ENCODE measurements around the gene CDK10. TPM values are rescaled to one million over a fixed set of nuclear protein-coding genes. Genes with fewer than 3 reads are reported as not detected.

CDK10 gene
- polyA plus RNA-seq, 4 donors: 100 to 239 (median 167) TPM

GRCh38 chr16:89716916-89717687 lies 30.6 kb downstream of the CDK10 start:
- Histone ChIP-seq H3K27ac (ENCODE audit: low read depth in 1 of 3, low read length in 2 of 3) (no peak overlapping the region), H3K4me3 (ENCODE audit: low read depth in 1 of 3, low read length in 3 of 3) (no peak overlapping the region), H3K27me3 (ENCODE audit: control insufficient read depth in 3 of 3, insufficient read depth in 3 of 3, low read length in 3 of 3) (peaks cover 0 to 3% (median 0%) of the 10 kb centered on the region in 3 donors), H3K9me3 (ENCODE audit: control insufficient read depth in 2 of 2, insufficient read depth in 1 of 2, low read depth in 1 of 2, low read length in 1 of 2) (no peaks in the 10 kb centered on the region), H3K4me1 (ENCODE audit: control insufficient read depth in 3 of 3, insufficient read depth in 2 of 3, low read depth in 1 of 3, low read length in 2 of 3) (peaks cover 0 to 23% (median 4%) of the 10 kb centered on the region in 3 donors), H3K36me3 (ENCODE audit: control insufficient read depth in 3 of 3, insufficient read depth in 2 of 3, low read depth in 1 of 3, low read length in 3 of 3) (peaks cover 0 to 39% (median 0%) of the 10 kb centered on the region in 3 donors)
- DNase-seq: no peak
- FAIRE-seq: no peak
- WGBS, 3 donors: 86 to 89% (median 88%) methylated on average over 25 to 29 of the region's 29 CpGs

- no peak overlapping the region for H3K4me3 ChIP-seq (ENCODE audit: low read depth in 1 of 3, low read length in 3 of 3)
- FAIRE-seq (no peak), DNase-seq (peak in 1 of 2 donors; percentile 62)
- peaks cover under 1 to 31% (median 4%) of the 10 kb centered on the region in 3 donors for H3K4me1 ChIP-seq (ENCODE audit: control insufficient read depth in 3 of 3, insufficient read depth in 2 of 3, low read depth in 1 of 3, low read length in 2 of 3)
- no peaks in the 10 kb centered on the region for H3K27me3 ChIP-seq (ENCODE audit: control insufficient read depth in 3 of 3, insufficient read depth in 3 of 3, low read length in 3 of 3)
- H3K27ac ChIP-seq (ENCODE audit: low read depth in 1 of 3, low read length in 2 of 3): no peak overlapping the region
- H3K9me3 ChIP-seq (ENCODE audit: control insufficient read depth in 2 of 2, insufficient read depth in 1 of 2, low read depth in 1 of 2, low read length in 1 of 2): no peaks in the 10 kb centered on the region
- H3K36me3 ChIP-seq (ENCODE audit: control insufficient read depth in 3 of 3, insufficient read depth in 2 of 3, low read depth in 1 of 3, low read length in 3 of 3): peaks cover 0 to 41% (median 0%) of the 10 kb centered on the region in 3 donors
- WGBS, 3 donors: 66 to 82% (median 75%) methylated on average over 24 of the region's 24 CpGs
These were observed 31.4 kb downstream of the CDK10 start for GRCh38 chr16:89717688-89718505.

DNA sequence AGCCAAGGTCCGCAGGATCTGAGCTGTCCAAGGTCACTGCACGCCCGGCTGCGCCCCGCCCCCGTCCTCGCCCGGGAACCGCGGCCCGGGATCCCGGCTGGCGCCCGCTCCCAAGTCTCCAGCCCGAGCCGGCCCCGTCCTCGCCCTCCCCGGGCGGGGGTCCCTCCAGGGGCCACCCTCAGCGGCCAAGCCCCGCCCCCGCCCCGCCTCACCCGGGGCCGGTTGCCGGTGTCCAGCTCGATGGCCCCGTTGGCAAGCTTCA lies 34.0 kb downstream of the CDK10 start:
- DNase-seq (peak; percentile 77 to 90), FAIRE-seq (no peak)
- H3K4me1 ChIP-seq (ENCODE audit: control insufficient read depth in 3 of 3, insufficient read depth in 2 of 3, low read depth in 1 of 3, low read length in 2 of 3): peaks cover 8 to 44% (median 12%) of the 10 kb centered on the region in 3 donors
- peaks cover 3 to 55% (median 9%) of the 10 kb centered on the region in 3 donors for H3K36me3 ChIP-seq (ENCODE audit: control insufficient read depth in 3 of 3, insufficient read depth in 2 of 3, low read depth in 1 of 3, low read length in 3 of 3)
- peak overlapping the region; percentile 91 to 97 (median 95) for H3K27ac ChIP-seq (ENCODE audit: low read depth in 1 of 3, low read length in 2 of 3)
- no peaks in the 10 kb centered on the region for H3K27me3 ChIP-seq (ENCODE audit: control insufficient read depth in 3 of 3, insufficient read depth in 3 of 3, low read length in 3 of 3)
- H3K4me3 ChIP-seq (ENCODE audit: low read depth in 1 of 3, low read length in 3 of 3): peak overlapping the region; percentile 66 to 87 (median 81)
- H3K9me3 ChIP-seq (ENCODE audit: control insufficient read depth in 2 of 2, insufficient read depth in 1 of 2, low read depth in 1 of 2, low read length in 1 of 2): no peaks in the 10 kb centered on the region
- WGBS, 3 donors: 0 to 1% (median 0%) methylated on average over 20 to 29 of the region's 29 CpGs

- peaks cover 7 to 55% (median 9%) of the 10 kb centered on the region in 3 donors for H3K36me3 ChIP-seq (ENCODE audit: control insufficient read depth in 3 of 3, insufficient read depth in 2 of 3, low read depth in 1 of 3, low read length in 3 of 3)
- 0 to 1% (median 0%) methylated on average over 42 to 103 of the region's 103 CpGs for WGBS, 3 donors
- H3K27me3 ChIP-seq (ENCODE audit: control insufficient read depth in 3 of 3, insufficient read depth in 3 of 3, low read length in 3 of 3): no peaks in the 10 kb centered on the region
- H3K4me3 ChIP-seq (ENCODE audit: low read depth in 1 of 3, low read length in 3 of 3): peak within 1 kb of the TSS; percentile 66 to 87 (median 81)
- peak within 1 kb of the TSS; percentile 91 to 97 (median 95) for H3K27ac ChIP-seq (ENCODE audit: low read depth in 1 of 3, low read length in 2 of 3)
- DNase-seq: peak; percentile 84 to 92
- H3K4me1 ChIP-seq (ENCODE audit: control insufficient read depth in 3 of 3, insufficient read depth in 2 of 3, low read depth in 1 of 3, low read length in 2 of 3): peaks cover 8 to 44% (median 12%) of the 10 kb centered on the region in 3 donors
- H3K9me3 ChIP-seq (ENCODE audit: control insufficient read depth in 2 of 2, insufficient read depth in 1 of 2, low read depth in 1 of 2, low read length in 1 of 2): no peaks in the 10 kb centered on the region
- no peak for FAIRE-seq
These were observed 34.5 kb downstream of the CDK10 start, which contains the start of the genes VPS9D1 and ZNF276 for GRCh38 chr16:89720813-89721545. TSS of gene VPS9D1 (minus strand) at chr16:89720898. CDS start at chr16:89720861, 37 bp downstream. TSS of gene ZNF276 (plus strand) at chr16:89721537. CDS start at chr16:89721641, 104 bp downstream.

DNA sequence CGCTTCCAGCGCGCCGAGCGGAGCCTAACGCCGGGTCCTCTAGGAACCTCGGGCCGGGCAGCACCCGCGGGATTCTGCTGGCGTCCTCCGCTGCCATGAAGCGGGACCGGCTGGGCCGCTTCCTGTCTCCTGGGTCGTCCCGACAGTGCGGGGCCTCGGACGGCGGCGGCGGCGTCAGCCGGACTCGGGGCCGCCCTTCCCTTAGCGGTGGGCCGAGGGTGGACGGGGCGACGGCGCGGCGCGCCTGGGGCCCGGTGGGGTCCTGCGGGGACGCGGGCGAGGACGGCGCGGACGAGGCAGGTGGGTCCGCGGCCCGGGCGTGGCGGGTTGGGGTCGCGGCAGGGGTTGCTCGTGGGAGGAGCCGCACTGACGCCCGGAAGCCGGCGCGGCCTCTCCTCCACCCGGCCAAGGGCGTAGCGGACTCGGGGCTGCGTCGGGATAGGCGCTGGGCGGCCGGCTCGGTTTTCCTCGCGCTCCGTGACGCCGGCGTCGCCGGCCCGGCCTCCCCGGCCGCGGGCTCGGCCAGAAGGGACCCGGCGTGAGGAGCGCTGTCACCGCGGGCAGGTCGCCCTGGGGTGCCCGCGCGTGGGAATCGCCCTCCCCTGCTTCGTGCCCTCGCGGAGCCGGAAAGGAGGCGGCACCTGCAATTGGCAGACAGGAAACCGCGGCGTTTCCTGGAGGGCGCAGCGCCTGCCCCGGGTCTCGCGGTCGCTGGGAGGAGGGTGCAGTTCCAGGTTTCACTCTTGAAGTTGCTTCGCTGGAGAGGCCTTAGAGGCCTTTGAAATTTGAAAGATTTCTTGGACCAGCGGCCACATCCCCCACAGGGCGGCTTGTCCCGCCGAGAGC lies 35.3 kb downstream of the CDK10 start:
- Histone ChIP-seq H3K27ac (ENCODE audit: low read depth in 1 of 3, low read length in 2 of 3) (peak overlapping the region; percentile 91 to 95 (median 94)), H3K9me3 (ENCODE audit: control insufficient read depth in 2 of 2, insufficient read depth in 1 of 2, low read depth in 1 of 2, low read length in 1 of 2) (no peaks in the 10 kb centered on the region), H3K4me3 (ENCODE audit: low read depth in 1 of 3, low read length in 3 of 3) (peak overlapping the region; percentile 66 to 87 (median 81)), H3K27me3 (ENCODE audit: control insufficient read depth in 3 of 3, insufficient read depth in 3 of 3, low read length in 3 of 3) (no peaks in the 10 kb centered on the region), H3K36me3 (ENCODE audit: control insufficient read depth in 3 of 3, insufficient read depth in 2 of 3, low read depth in 1 of 3, low read length in 3 of 3) (peaks cover 7 to 56% (median 9%) of the 10 kb centered on the region in 3 donors), H3K4me1 (ENCODE audit: control insufficient read depth in 3 of 3, insufficient read depth in 2 of 3, low read depth in 1 of 3, low read length in 2 of 3) (peaks cover 8 to 44% (median 12%) of the 10 kb centered on the region in 3 donors)
- 0 to 1% (median 1%) methylated on average over 52 to 112 of the region's 112 CpGs for WGBS, 3 donors
- peak; percentile 70 to 80 for DNase-seq
- FAIRE-seq: no peak

DNA sequence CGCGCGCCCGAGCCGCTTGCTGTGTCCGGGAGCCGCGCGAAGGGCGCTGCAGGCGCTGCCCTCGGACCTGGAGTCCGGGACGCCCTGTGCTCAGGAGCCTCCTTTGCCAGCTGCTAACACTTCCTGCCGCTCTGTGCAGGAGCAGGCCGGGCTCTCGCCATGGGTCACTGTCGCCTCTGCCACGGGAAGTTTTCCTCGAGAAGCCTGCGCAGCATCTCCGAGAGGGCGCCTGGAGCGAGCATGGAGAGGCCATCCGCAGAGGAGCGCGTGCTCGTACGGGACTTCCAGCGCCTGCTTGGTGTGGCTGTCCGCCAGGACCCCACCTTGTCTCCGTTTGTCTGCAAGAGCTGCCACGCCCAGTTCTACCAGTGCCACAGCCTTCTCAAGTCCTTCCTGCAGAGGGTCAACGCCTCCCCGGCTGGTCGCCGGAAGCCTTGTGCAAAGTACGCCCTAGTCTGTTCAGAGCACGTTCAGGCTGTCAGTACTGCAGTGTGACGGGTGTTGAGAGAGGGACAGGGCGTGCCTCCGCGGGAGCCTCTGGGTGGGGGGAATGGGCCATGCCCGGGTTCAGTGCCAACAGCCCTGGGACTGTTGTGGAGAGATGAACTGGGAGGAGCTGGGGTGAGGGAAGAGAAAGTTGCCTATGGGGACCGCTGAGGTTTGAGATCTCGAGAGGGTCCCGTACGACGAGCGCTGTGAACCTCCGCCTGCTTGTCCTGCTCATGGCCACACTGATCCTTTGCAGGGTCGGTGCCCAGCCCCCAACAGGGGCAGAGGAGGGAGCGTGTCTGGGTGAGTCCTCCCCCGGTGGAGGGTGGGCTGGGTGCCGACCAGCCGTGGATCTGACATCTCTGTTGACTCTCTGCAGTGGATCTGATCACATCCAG lies 36.1 kb downstream of the CDK10 start:
- Histone ChIP-seq H3K36me3 (ENCODE audit: control insufficient read depth in 3 of 3, insufficient read depth in 2 of 3, low read depth in 1 of 3, low read length in 3 of 3) (peaks cover 13 to 59% (median 15%) of the 10 kb centered on the region in 3 donors), H3K27ac (ENCODE audit: low read depth in 1 of 3, low read length in 2 of 3) (peak overlapping the region; percentile 91 to 95 (median 94)), H3K9me3 (ENCODE audit: control insufficient read depth in 2 of 2, insufficient read depth in 1 of 2, low read depth in 1 of 2, low read length in 1 of 2) (no peaks in the 10 kb centered on the region), H3K4me3 (ENCODE audit: low read depth in 1 of 3, low read length in 3 of 3) (peak overlapping the region; percentile 66 to 87 (median 81)), H3K27me3 (ENCODE audit: control insufficient read depth in 3 of 3, insufficient read depth in 3 of 3, low read length in 3 of 3) (no peaks in the 10 kb centered on the region), H3K4me1 (ENCODE audit: control insufficient read depth in 3 of 3, insufficient read depth in 2 of 3, low read depth in 1 of 3, low read length in 2 of 3) (peaks cover 8 to 42% (median 12%) of the 10 kb centered on the region in 3 donors)
- peak; percentile 87 to 97 for DNase-seq
- WGBS, 3 donors: 11 to 23% (median 18%) methylated on average over 47 to 56 of the region's 56 CpGs
- no peak for FAIRE-seq

Data from small intestine (tissue), 7 donors.